ENCODE data around the gene WHAMM.

Gene WHAMM

DNA sequence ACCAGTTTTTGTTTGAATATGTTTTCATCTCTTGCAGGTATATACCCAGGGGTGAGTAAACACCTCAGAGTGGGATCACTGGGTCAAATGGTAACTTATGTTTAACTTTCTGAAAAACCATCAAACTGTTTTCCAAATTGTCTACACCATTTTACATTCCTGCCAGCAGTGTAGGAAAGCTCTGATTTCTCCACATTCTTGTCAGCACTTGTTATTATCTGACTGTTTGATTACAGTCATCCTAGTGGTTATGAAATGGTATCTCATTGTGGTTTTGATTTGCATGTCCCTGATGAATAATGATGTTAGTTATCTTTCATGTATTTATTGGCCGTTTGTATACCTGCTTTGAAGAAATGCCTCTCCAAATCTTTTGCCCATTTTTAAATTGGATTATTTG, 17.4 kb upstream of the WHAMM start:
- H3K79me2 ChIP-seq (ENCODE audit: insufficient read depth, low read length): no peaks in the 10 kb centered on the region
- H4K20me1 ChIP-seq (ENCODE audit: insufficient read depth, low read length): no peaks in the 10 kb centered on the region
- H3K9me3 ChIP-seq (ENCODE audit: insufficient read depth, low read length, severe bottlenecking): no peaks in the 10 kb centered on the region
- no peaks in the 10 kb centered on the region for H3K27me3 ChIP-seq (ENCODE audit: insufficient read depth, low read length, poor library complexity)
- no peak overlapping the region for H3K4me3 ChIP-seq (ENCODE audit: low read depth in 1 of 2, low read length in 2 of 2)
- H3K27ac ChIP-seq (ENCODE audit: low read length): no peak overlapping the region
- no peak overlapping the region for H3K9ac ChIP-seq (ENCODE audit: low read depth, low read length)
- no peak for ATAC-seq (ENCODE audit: insufficient read depth, low read depth)
- no peaks in the 10 kb centered on the region for H3K4me1 ChIP-seq (ENCODE audit: insufficient read depth, low read length)
- no peak overlapping the region for H3K4me2 ChIP-seq (ENCODE audit: insufficient read depth, low read length)
- TF ChIP-seq EZH2 (IDR thresholded peaks at IDR 0.05; ENCODE audit: borderline replicate concordance, low read depth, low read length, severe bottlenecking): no peak
- TF ChIP-seq, protein P1, sequence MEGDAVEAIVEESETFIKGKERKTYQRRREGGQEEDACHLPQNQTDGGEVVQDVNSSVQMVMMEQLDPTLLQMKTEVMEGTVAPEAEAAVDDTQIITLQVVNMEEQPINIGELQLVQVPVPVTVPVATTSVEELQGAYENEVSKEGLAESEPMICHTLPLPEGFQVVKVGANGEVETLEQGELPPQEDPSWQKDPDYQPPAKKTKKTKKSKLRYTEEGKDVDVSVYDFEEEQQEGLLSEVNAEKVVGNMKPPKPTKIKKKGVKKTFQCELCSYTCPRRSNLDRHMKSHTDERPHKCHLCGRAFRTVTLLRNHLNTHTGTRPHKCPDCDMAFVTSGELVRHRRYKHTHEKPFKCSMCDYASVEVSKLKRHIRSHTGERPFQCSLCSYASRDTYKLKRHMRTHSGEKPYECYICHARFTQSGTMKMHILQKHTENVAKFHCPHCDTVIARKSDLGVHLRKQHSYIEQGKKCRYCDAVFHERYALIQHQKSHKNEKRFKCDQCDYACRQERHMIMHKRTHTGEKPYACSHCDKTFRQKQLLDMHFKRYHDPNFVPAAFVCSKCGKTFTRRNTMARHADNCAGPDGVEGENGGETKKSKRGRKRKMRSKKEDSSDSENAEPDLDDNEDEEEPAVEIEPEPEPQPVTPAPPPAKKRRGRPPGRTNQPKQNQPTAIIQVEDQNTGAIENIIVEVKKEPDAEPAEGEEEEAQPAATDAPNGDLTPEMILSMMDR (IDR thresholded peaks at IDR 0.05; ENCODE audit: borderline replicate concordance, extremely low read depth, low read length, poor library complexity, severe bottlenecking): no peak
- no peak overlapping the region for H2AFZ ChIP-seq (ENCODE audit: low read depth, low read length)
- H3K36me3 ChIP-seq (ENCODE audit: insufficient read depth, low read length): no peaks in the 10 kb centered on the region
- DNase-seq: no peak

DNA sequence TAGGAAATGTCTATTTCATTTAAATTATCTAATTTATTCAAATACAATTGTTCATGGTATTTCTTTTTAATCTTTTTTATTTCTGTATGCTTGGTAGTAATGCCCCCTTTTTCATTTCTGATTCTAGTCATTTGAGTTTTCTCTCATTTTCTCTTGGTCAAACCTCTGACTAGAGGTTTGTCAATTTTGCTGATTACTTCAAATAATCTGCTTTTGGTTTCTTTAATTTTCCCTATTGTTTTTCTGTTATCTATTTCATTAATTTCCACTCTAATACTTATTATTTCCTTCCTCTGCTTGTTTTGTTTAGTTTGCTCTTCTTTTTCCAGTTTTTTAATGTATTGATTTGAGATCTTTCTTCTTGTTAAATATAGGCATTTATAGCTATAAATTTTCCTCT, 15.7 kb upstream of the WHAMM start:
- Histone ChIP-seq H3K4me3 (ENCODE audit: low read depth in 1 of 2, low read length in 2 of 2) (no peak overlapping the region), H4K20me1 (ENCODE audit: insufficient read depth, low read length) (no peaks in the 10 kb centered on the region), H3K27ac (ENCODE audit: low read length) (no peak overlapping the region), H3K79me2 (ENCODE audit: insufficient read depth, low read length) (no peaks in the 10 kb centered on the region), H3K4me1 (ENCODE audit: insufficient read depth, low read length) (no peaks in the 10 kb centered on the region), H3K4me2 (ENCODE audit: insufficient read depth, low read length) (no peak overlapping the region), H3K36me3 (ENCODE audit: insufficient read depth, low read length) (no peaks in the 10 kb centered on the region), H3K9me3 (ENCODE audit: insufficient read depth, low read length, severe bottlenecking) (no peaks in the 10 kb centered on the region), H3K27me3 (ENCODE audit: insufficient read depth, low read length, poor library complexity) (no peaks in the 10 kb centered on the region), H2AFZ (ENCODE audit: low read depth, low read length) (no peak overlapping the region), H3K9ac (ENCODE audit: low read depth, low read length) (no peak overlapping the region)
- ATAC-seq (ENCODE audit: insufficient read depth, low read depth) (no peak), DNase-seq (no peak)
- TF ChIP-seq, protein P1 (IDR thresholded peaks at IDR 0.05; ENCODE audit: borderline replicate concordance, extremely low read depth, low read length, poor library complexity, severe bottlenecking): no peak
- TF ChIP-seq EZH2 (IDR thresholded peaks at IDR 0.05; ENCODE audit: borderline replicate concordance, low read depth, low read length, severe bottlenecking): no peak

DNA sequence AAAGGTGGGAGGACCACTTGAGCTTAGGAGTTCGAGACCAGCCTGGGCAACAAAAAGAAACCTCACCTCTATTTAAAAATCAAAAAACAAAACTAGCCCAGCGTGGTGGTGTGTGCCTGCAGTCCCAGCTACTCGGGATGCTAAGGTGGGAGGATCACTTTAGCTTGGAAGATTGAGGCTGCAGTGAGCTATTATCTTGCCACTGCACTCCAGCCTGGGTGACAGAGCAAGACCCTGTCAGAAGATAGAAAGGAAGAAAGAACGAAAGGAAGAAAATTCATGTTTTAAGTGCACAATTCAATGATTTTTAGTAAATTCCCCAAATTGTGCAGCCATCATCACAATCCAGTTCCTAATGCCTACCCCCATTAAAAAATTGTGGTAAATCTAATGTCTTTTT, 11.3 kb upstream of the WHAMM start:
- no peaks in the 10 kb centered on the region for H3K79me2 ChIP-seq (ENCODE audit: insufficient read depth, low read length)
- no peak overlapping the region for H3K4me2 ChIP-seq (ENCODE audit: insufficient read depth, low read length)
- no peak for ATAC-seq (ENCODE audit: insufficient read depth, low read depth)
- H3K27ac ChIP-seq (ENCODE audit: low read length): no peak overlapping the region
- no peak overlapping the region for H3K9ac ChIP-seq (ENCODE audit: low read depth, low read length)
- no peaks in the 10 kb centered on the region for H3K9me3 ChIP-seq (ENCODE audit: insufficient read depth, low read length, severe bottlenecking)
- no peaks in the 10 kb centered on the region for H3K36me3 ChIP-seq (ENCODE audit: insufficient read depth, low read length)
- H3K4me3 ChIP-seq (ENCODE audit: low read depth in 1 of 2, low read length in 2 of 2): no peak overlapping the region
- no peak overlapping the region for H2AFZ ChIP-seq (ENCODE audit: low read depth, low read length)
- TF ChIP-seq, protein P1 (IDR thresholded peaks at IDR 0.05; ENCODE audit: borderline replicate concordance, extremely low read depth, low read length, poor library complexity, severe bottlenecking): no peak
- TF ChIP-seq EZH2 (IDR thresholded peaks at IDR 0.05; ENCODE audit: borderline replicate concordance, low read depth, low read length, severe bottlenecking): no peak
- no peak for DNase-seq
- H3K4me1 ChIP-seq (ENCODE audit: insufficient read depth, low read length): no peaks in the 10 kb centered on the region
- H4K20me1 ChIP-seq (ENCODE audit: insufficient read depth, low read length): no peaks in the 10 kb centered on the region
- peaks cover 9% of the 10 kb centered on the region for H3K27me3 ChIP-seq (ENCODE audit: insufficient read depth, low read length, poor library complexity)
